ENCODE data around the gene PROM1. TPM values are rescaled to one million over a fixed set of nuclear protein-coding genes. Genes with fewer than 3 reads are reported as not detected.

The PROM1 gene
- total and polyA plus RNA-seq, 2 experiments from 2014 or later: 14.3 to 30.8 TPM

- no peak overlapping the region for H3K4me3 ChIP-seq
- H3K27ac ChIP-seq: no peak overlapping the region
- no peak overlapping the region for H3K4me2 ChIP-seq
- no peaks in the 10 kb centered on the region for H3K27me3 ChIP-seq
- no peaks in the 10 kb centered on the region for H3K9me3 ChIP-seq (ENCODE audit: low read depth)
- no peaks in the 10 kb centered on the region for H3K36me3 ChIP-seq (replicated peaks; ENCODE audit: insufficient read depth, low read depth)
- TF ChIP-seq EZH2phosphoT487 (IDR thresholded peaks at IDR 0.05; ENCODE audit: low read depth, severe bottlenecking, unreplicated experiment) (no peak), EZH2 (IDR thresholded peaks at IDR 0.05; ENCODE audit: borderline replicate concordance) (no peak), CTCF (IDR thresholded peaks at IDR 0.05; ENCODE audit: poor library complexity) (no peak)
- no peaks in the 10 kb centered on the region for H3K9me2 ChIP-seq (replicated peaks; ENCODE audit: insufficient read depth)
- H4K20me1 ChIP-seq (ENCODE audit: insufficient read depth, poor library complexity, severe bottlenecking): no peaks in the 10 kb centered on the region
- H2AFZ ChIP-seq: no peak overlapping the region
- peaks cover 13% of the 10 kb centered on the region for H3K4me1 ChIP-seq (ENCODE audit: insufficient read depth)
- no peaks in the 10 kb centered on the region for H3K79me2 ChIP-seq
- WGBS (ENCODE audit: low lambda C conversion rate, missing lambda C conversion rate): 93% methylated on average over 6 of the region's 6 CpGs
- no peak for DNase-seq (ENCODE audit: low spot score)
Observed at GRCh38 chr4:16035843-16036242, 48.0 kb downstream of the PROM1 start.

GRCh38 chr4:16034010-16034748 lies 49.6 kb downstream of the PROM1 start:
- H3K79me2 ChIP-seq: no peaks in the 10 kb centered on the region
- no peaks in the 10 kb centered on the region for H4K20me1 ChIP-seq (ENCODE audit: insufficient read depth, poor library complexity, severe bottlenecking)
- no peak for DNase-seq (ENCODE audit: low spot score)
- H3K9me2 ChIP-seq (replicated peaks; ENCODE audit: insufficient read depth): no peaks in the 10 kb centered on the region
- TF ChIP-seq CTCF (IDR thresholded peaks at IDR 0.05; ENCODE audit: poor library complexity): no peak
- no peak for TF ChIP-seq EZH2 (IDR thresholded peaks at IDR 0.05; ENCODE audit: borderline replicate concordance)
- TF ChIP-seq EZH2phosphoT487 (IDR thresholded peaks at IDR 0.05; ENCODE audit: low read depth, severe bottlenecking, unreplicated experiment): no peak
- no peaks in the 10 kb centered on the region for H3K9me3 ChIP-seq (ENCODE audit: low read depth)
- H3K4me3 ChIP-seq: no peak overlapping the region
- no peak overlapping the region for H2AFZ ChIP-seq
- WGBS (ENCODE audit: low lambda C conversion rate, missing lambda C conversion rate): 63% methylated on average over 10 of the region's 10 CpGs
- no peaks in the 10 kb centered on the region for H3K27me3 ChIP-seq
- peak overlapping the region; percentile 0 for H3K4me2 ChIP-seq
- no peaks in the 10 kb centered on the region for H3K36me3 ChIP-seq (replicated peaks; ENCODE audit: insufficient read depth, low read depth)
- peak overlapping the region; percentile 1 for H3K27ac ChIP-seq
- peaks cover 21% of the 10 kb centered on the region for H3K4me1 ChIP-seq (ENCODE audit: insufficient read depth)

GRCh38 chr4:16032396-16032770 lies 51.4 kb downstream of the PROM1 start:
- DNase-seq (ENCODE audit: low spot score): no peak

More at GRCh38 chr4:16032396-16032770, 51.4 kb downstream of the PROM1 start:
- Histone ChIP-seq H3K27me3 (no peaks in the 10 kb centered on the region), H3K9me3 (ENCODE audit: low read depth) (no peaks in the 10 kb centered on the region), H3K79me2 (no peaks in the 10 kb centered on the region), H3K4me1 (ENCODE audit: insufficient read depth) (peaks cover 27% of the 10 kb centered on the region), H4K20me1 (ENCODE audit: insufficient read depth, poor library complexity, severe bottlenecking) (no peaks in the 10 kb centered on the region), H3K27ac (no peak overlapping the region), H3K4me2 (no peak overlapping the region), H3K36me3 (replicated peaks; ENCODE audit: insufficient read depth, low read depth) (no peaks in the 10 kb centered on the region), H3K4me3 (no peak overlapping the region), H3K9me2 (replicated peaks; ENCODE audit: insufficient read depth) (no peaks in the 10 kb centered on the region), H2AFZ (no peak overlapping the region)
- TF ChIP-seq CTCF (IDR thresholded peaks at IDR 0.05; ENCODE audit: poor library complexity): no peak
- no peak for TF ChIP-seq EZH2 (IDR thresholded peaks at IDR 0.05; ENCODE audit: borderline replicate concordance)
- TF ChIP-seq EZH2phosphoT487 (IDR thresholded peaks at IDR 0.05; ENCODE audit: low read depth, severe bottlenecking, unreplicated experiment): no peak
- 79% methylated on average over 7 of the region's 7 CpGs for WGBS (ENCODE audit: low lambda C conversion rate, missing lambda C conversion rate)
